Tibial nerve (tissue), 4 donors: Measurements from ENCODE around the gene NPAS1. TPM values are rescaled to one million over a fixed set of nuclear protein-coding genes. Genes with fewer than 3 reads are reported as not detected.
A peak's percentile ranks its signal among the peaks of the same experiment; 100 is the strongest.

ENCODE experiments used
- DNase-seq, 2 donors: peaks; one replicate each; pipeline ENCODE4 v3.0.0-alpha.2; 2019; ENCODE audit warnings: low spot score in 2 of 2
- H3K27ac ChIP-seq, 4 donors: fragments of 200-600 bp; sonication (generic) in 3 of 4; one replicate each; pipeline ENCODE4 v1.5.1; 2017 to 2019; ENCODE audit warnings: mild to moderate bottlenecking in 1 of 4
- H3K27me3 ChIP-seq, 2 donors: fragments of 200-600 bp; sonication (generic) in 1 of 2; one replicate each; pipeline versions ENCODE4 v1.5.1 to v1.6.0; 2017 to 2019
- H3K36me3 ChIP-seq, 3 donors: fragments of 200-600 bp; sonication (generic); one replicate each; pipeline ENCODE4 v1.5.1; 2018 to 2019
- H3K4me1 ChIP-seq, 4 donors: fragments of 200-600 bp; sonication (generic) in 3 of 4; one replicate each; pipeline ENCODE4 v1.5.1; 2017 to 2019
- H3K4me3 ChIP-seq, 4 donors: fragments of 200-600 bp; sonication (generic) in 3 of 4; one replicate each; pipeline ENCODE4 v1.5.1; 2017 to 2019; ENCODE audit warnings: mild to moderate bottlenecking in 1 of 4, moderate library complexity in 1 of 4
- H3K9me3 ChIP-seq, 4 donors: fragments of 200-600 bp; sonication (generic) in 3 of 4; one replicate each; pipeline ENCODE4 v1.5.1; 2017 to 2019
- EP300 ChIP-seq, 2 donors: sonication (generic); formaldehyde crosslinking; IDR thresholded peaks; one replicate each; pipeline ENCODE4 v1.6.1; 2017; ENCODE audit warnings: antibody characterized with exemption in 2 of 2, mild to moderate bottlenecking in 1 of 2
- POLR2A ChIP-seq, 2 donors: fragments of 450-650 bp; IDR thresholded peaks; one replicate each; pipeline ENCODE4 v1.6.1; 2017; ENCODE audit warnings: antibody characterized with exemption in 2 of 2, mild to moderate bottlenecking in 2 of 2, moderate library complexity in 2 of 2
- WGBS, 2 donors: methylation state at CpG; one replicate each; pipeline ENCODE4 v1.1.5; 2018; 5-methylcytosine and 5-hydroxymethylcytosine counted together
- total RNA-seq, 4 donors: library from RNA; depleted of rRNA; stranded (reverse); fragments of >200 nt; gene quantifications; one replicate each; pipeline ENCODE4 v1.1.0, GENCODE V29; 2016
- TF ChIP-seq, protein P1 (sequence below), 5 experiments: fragments of 200-600 bp in 3 of 5; fragments of 450-650 bp in 2 of 5; sonication (generic) in 3 of 5; IDR thresholded peaks; one replicate each; pipeline ENCODE4 v1.5.1; 2016 to 2019; ENCODE audit warnings: antibody characterized with exemption in 5 of 5, mild to moderate bottlenecking in 3 of 5, moderate library complexity in 2 of 5

Gene NPAS1
- total RNA-seq, 4 donors from 2014 or later, result 0.39 to 0.42 TPM; not detected in 2

DNA sequence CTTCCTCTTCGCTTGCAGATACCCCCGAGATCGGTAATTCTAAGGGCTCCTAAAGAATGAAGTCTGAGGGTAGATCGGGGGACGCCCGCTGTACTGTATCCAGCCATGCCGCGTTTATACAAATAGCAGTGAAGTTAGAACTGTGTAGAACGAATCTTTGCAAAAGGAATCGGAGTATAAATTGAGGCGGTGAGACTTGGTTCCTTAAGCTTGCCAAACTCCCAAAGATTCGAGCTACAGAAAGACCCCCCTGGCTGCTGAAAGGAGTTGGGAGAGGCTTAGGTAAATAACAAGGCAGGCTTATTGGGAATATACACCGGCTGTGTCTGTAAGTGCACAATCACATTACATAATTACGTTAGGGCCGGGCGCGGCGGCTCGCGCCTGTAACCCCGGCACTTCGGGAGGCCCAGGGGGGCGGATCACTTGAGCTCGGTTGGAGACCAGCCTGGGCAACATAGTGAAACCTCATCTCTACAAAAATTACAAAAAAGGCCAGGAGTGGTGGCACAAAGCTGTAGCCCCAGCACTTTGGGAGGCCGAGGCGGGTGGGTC lies 16.5 kb downstream of the NPAS1 start:
- Histone ChIP-seq H3K4me3 (peak overlapping the region; percentile 18 to 49 (median 38)), H3K36me3 (no peaks in the 10 kb centered on the region), H3K27me3 (peaks cover 0 to 22% of the 10 kb centered on the region in 2 donors), H3K9me3 (no peaks in the 10 kb centered on the region), H3K27ac (peak overlapping the region in 2 of 4 donors; percentile 34 to 36), H3K4me1 (peaks cover 0 to 20% (median 5%) of the 10 kb centered on the region in 4 donors)
- no peak for DNase-seq
- 11 to 12% methylated on average over 26 of the region's 26 CpGs for WGBS, 2 donors
- no peak for TF ChIP-seq POLR2A (IDR thresholded peaks at IDR 0.05)
- TF ChIP-seq, protein P1, sequence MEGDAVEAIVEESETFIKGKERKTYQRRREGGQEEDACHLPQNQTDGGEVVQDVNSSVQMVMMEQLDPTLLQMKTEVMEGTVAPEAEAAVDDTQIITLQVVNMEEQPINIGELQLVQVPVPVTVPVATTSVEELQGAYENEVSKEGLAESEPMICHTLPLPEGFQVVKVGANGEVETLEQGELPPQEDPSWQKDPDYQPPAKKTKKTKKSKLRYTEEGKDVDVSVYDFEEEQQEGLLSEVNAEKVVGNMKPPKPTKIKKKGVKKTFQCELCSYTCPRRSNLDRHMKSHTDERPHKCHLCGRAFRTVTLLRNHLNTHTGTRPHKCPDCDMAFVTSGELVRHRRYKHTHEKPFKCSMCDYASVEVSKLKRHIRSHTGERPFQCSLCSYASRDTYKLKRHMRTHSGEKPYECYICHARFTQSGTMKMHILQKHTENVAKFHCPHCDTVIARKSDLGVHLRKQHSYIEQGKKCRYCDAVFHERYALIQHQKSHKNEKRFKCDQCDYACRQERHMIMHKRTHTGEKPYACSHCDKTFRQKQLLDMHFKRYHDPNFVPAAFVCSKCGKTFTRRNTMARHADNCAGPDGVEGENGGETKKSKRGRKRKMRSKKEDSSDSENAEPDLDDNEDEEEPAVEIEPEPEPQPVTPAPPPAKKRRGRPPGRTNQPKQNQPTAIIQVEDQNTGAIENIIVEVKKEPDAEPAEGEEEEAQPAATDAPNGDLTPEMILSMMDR (IDR thresholded peaks at IDR 0.05), result peak in 1 of 5 experiments; percentile 36

DNA sequence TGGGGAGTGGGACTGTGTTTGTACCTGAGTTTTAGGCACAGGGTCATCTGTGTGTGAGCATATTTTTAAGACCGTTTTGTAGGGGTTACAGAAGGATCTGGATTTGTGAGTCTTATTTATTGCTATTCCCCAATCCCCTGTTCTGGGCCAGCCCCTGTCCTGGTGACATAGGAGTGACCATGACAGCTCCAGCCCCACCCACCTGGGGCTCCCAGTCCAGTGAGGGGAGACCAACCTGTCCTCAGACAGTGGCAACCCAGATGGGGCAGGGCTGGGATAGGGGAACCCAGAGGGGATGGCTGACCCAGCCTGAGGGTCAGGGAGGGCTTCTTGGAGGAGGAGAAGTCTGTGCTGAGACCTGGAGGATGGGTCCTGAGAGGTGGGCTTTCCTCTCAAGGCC lies 18.1 kb downstream of the NPAS1 start:
- no peak overlapping the region for H3K27ac ChIP-seq
- WGBS, 2 donors, result 42 to 67% methylated on average over 1 of the region's 1 CpG
- peaks cover 0 to 8% (median 0%) of the 10 kb centered on the region in 3 donors for H3K36me3 ChIP-seq
- no peak overlapping the region for H3K4me3 ChIP-seq
- no peaks in the 10 kb centered on the region for H3K9me3 ChIP-seq
- H3K27me3 ChIP-seq, result peaks cover 0 to 8% of the 10 kb centered on the region in 2 donors
- no peak for TF ChIP-seq POLR2A (IDR thresholded peaks at IDR 0.05)
- TF ChIP-seq, protein P1 (IDR thresholded peaks at IDR 0.05), result no peak
- TF ChIP-seq EP300 (IDR thresholded peaks at IDR 0.05), result no peak
- H3K4me1 ChIP-seq, result peaks cover 0 to 20% (median 5%) of the 10 kb centered on the region in 4 donors
- DNase-seq, result no peak

DNA sequence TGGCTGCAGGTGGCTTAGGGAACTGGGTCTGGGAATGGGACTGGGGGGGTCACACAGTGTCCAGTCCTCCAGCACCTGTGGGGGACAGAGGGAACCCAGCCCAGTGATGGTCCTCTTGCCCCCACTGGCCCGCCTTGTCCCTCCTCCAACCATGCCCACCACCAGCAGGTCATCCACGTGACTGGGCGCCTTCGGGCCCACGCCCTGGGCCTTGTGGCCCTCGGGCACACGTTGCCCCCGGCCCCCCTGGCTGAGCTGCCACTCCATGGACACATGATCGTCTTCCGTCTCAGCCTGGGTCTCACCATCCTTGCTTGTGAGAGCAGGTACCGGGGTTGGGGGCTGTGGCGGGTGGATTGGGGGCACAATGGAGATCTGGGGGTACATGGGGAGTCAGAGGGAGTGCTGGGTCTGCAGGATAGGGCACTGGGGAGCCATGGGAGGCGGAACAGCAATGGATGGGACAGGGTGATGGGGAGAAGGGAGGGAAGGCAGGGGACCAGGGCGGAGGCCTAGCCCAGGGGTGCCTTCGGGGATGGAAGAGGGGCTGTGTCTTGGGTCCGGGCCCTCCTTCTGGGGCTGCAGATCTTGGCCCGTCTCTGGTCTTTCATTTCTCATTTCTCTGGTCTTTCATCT lies 19.7 kb downstream of the NPAS1 start:
- no peak for TF ChIP-seq EP300 (IDR thresholded peaks at IDR 0.05)
- TF ChIP-seq POLR2A (IDR thresholded peaks at IDR 0.05), result no peak
- TF ChIP-seq, protein P1 (IDR thresholded peaks at IDR 0.05), result no peak
- peaks cover 0 to 15% (median 0%) of the 10 kb centered on the region in 3 donors for H3K36me3 ChIP-seq
- no peaks in the 10 kb centered on the region for H3K9me3 ChIP-seq
- H3K27ac ChIP-seq, result no peak overlapping the region
- DNase-seq, result no peak
- no peaks in the 10 kb centered on the region for H3K27me3 ChIP-seq
- no peak overlapping the region for H3K4me3 ChIP-seq
- WGBS, 2 donors, result 83 to 89% methylated on average over 12 to 17 of the region's 17 CpGs
- H3K4me1 ChIP-seq, result peaks cover 0 to 20% (median 5%) of the 10 kb centered on the region in 4 donors

DNA sequence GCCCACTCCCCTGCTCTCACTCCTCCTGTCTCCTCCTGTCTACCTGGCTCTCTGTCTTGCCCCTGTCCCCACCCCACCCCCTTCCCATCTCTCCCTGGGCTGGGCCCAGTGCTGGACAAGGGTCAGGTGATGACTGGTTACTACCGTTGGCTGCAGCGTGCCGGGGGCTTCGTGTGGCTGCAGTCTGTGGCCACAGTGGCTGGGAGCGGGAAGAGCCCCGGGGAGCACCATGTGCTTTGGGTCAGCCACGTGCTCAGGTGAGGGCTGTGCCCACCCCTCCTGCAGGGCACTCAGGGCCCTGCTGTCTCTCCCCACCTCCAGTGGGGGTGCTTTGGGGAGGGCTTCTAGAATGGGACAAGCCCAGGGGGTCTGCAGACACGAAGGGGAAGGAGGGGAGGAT lies 21.2 kb downstream of the NPAS1 start:
- Histone ChIP-seq H3K27ac (no peak overlapping the region), H3K27me3 (no peaks in the 10 kb centered on the region), H3K4me3 (no peak overlapping the region), H3K4me1 (peaks cover 0 to 9% (median 0%) of the 10 kb centered on the region in 4 donors), H3K36me3 (peaks cover 0 to 27% (median 0%) of the 10 kb centered on the region in 3 donors), H3K9me3 (no peaks in the 10 kb centered on the region)
- DNase-seq, result no peak
- TF ChIP-seq EP300 (IDR thresholded peaks at IDR 0.05) (no peak), POLR2A (IDR thresholded peaks at IDR 0.05) (no peak)
- TF ChIP-seq, protein P1 (IDR thresholded peaks at IDR 0.05), result no peak
- 60 to 68% methylated on average over 8 of the region's 8 CpGs for WGBS, 2 donors
